Astrocyte (in vitro differentiated cells and primary cell): Measurements from ENCODE around the gene NLRP10. TPM values are rescaled to one million over a fixed set of nuclear protein-coding genes. Genes with fewer than 3 reads are reported as not detected.

Experiments used
- DNase-seq: peaks from one replicate; pipeline ENCODE4 v3.0.0-alpha.2; 2010; ENCODE audit warnings: low read depth
- FAIRE-seq: peaks from 2 replicates; lab custom pipeline; 2011; peaks lifted over from hg19 to GRCh38; lab: Jason Lieb, UNC
- H2AFZ ChIP-seq: 2 replicates; pipeline ENCODE4 v1.6.0; 2012; ENCODE audit warnings: low read depth, low read length, inconsistent platforms
- H3K27ac ChIP-seq: 2 replicates; pipeline ENCODE4 v1.5.1; 2011; ENCODE audit warnings: low read depth, low read length, inconsistent platforms
- H3K27me3 ChIP-seq: 2 replicates; pipeline ENCODE4 v1.6.0; 2011; ENCODE audit warnings: low read length, inconsistent platforms; ENCODE audit not compliant: insufficient read depth
- H3K36me3 ChIP-seq: 2 replicates; pipeline ENCODE4 v1.5.1; 2011; ENCODE audit warnings: low read length, inconsistent platforms; ENCODE audit not compliant: insufficient read depth
- H3K4me1 ChIP-seq: 2 replicates; pipeline ENCODE4 v1.5.1; 2011; ENCODE audit warnings: low read length, inconsistent platforms; ENCODE audit not compliant: insufficient read depth
- H3K4me2 ChIP-seq: 2 replicates; pipeline ENCODE4 v1.6.0; 2012; ENCODE audit warnings: low read length, inconsistent platforms
- H3K4me3 ChIP-seq: 2 replicates; pipeline ENCODE4 v1.5.1; 2011; ENCODE audit warnings: low read depth, mild to moderate bottlenecking, low read length, inconsistent platforms; ENCODE audit not compliant: insufficient read depth
- H3K79me2 ChIP-seq: 2 replicates; pipeline ENCODE4 v1.6.0; 2012; ENCODE audit warnings: mild to moderate bottlenecking, low read length, inconsistent platforms; ENCODE audit not compliant: insufficient read depth
- H3K9ac ChIP-seq: 2 replicates; pipeline ENCODE4 v1.6.0; 2012; ENCODE audit warnings: mild to moderate bottlenecking, low read length, inconsistent platforms
- H3K9me3 ChIP-seq: 2 replicates; pipeline ENCODE4 v1.5.1; 2012; ENCODE audit warnings: low read depth, mild to moderate bottlenecking, low read length, inconsistent platforms; ENCODE audit not compliant: insufficient read depth
- H4K20me1 ChIP-seq: 2 replicates; pipeline ENCODE4 v1.6.0; 2012; ENCODE audit warnings: low read length, inconsistent platforms; ENCODE audit not compliant: insufficient read depth
- H3K27ac Mint-ChIP-seq: one replicate; pipeline ENCODE4 v1.8.0; 2021; ENCODE audit warnings: mild to moderate bottlenecking, mixed read lengths; ENCODE audit not compliant: unreplicated experiment
- H3K27me3 Mint-ChIP-seq: one replicate; pipeline ENCODE4 v1.8.0; 2021; ENCODE audit warnings: low read depth, mixed read lengths; ENCODE audit not compliant: unreplicated experiment
- H3K36me3 Mint-ChIP-seq: one replicate; pipeline ENCODE4 v1.8.0; 2021; ENCODE audit warnings: low read depth, mixed read lengths; ENCODE audit not compliant: unreplicated experiment
- H3K4me1 Mint-ChIP-seq: one replicate; pipeline ENCODE4 v1.8.0; 2021; ENCODE audit warnings: low read depth, mixed read lengths; ENCODE audit not compliant: unreplicated experiment
- H3K4me3 Mint-ChIP-seq: one replicate; pipeline ENCODE4 v1.8.0; 2021; ENCODE audit warnings: mild to moderate bottlenecking, moderate library complexity, mixed read lengths; ENCODE audit not compliant: unreplicated experiment
- H3K9me3 Mint-ChIP-seq: one replicate; pipeline ENCODE4 v1.8.0; 2021; ENCODE audit warnings: mild to moderate bottlenecking, mixed read lengths; ENCODE audit not compliant: unreplicated experiment
- CTCF ChIP-seq: IDR thresholded peaks from 2 replicates; pipeline ENCODE4 v1.5.1; 2011; ENCODE audit warnings: low read depth, mild to moderate bottlenecking, inconsistent platforms, low read length, moderate library complexity; ENCODE audit not compliant: insufficient read depth
- EZH2 ChIP-seq: IDR thresholded peaks from 2 replicates; pipeline ENCODE4 v1.6.1; 2012; ENCODE audit warnings: mild to moderate bottlenecking, low read length, inconsistent platforms; ENCODE audit not compliant: insufficient read depth
- total RNA-seq: library from RNA; stranded (reverse); gene quantifications from 2 replicates; pipeline ENCODE4 v1.2.1, GENCODE V29; 2021

NLRP10 gene
- total RNA-seq, 1 donor from 2014 or later, result 3.1 TPM

- Histone ChIP-seq H3K27me3 (no peaks in the 10 kb centered on the region), H3K9me3 (no peaks in the 10 kb centered on the region), H2AFZ (no peak overlapping the region), H3K27ac (no peak overlapping the region), H3K4me2 (no peak overlapping the region), H3K9ac (no peak overlapping the region), H4K20me1 (peaks cover 6% of the 10 kb centered on the region), H3K79me2 (no peaks in the 10 kb centered on the region), H3K4me1 (peaks cover 14% of the 10 kb centered on the region), H3K36me3 (no peaks in the 10 kb centered on the region), H3K4me3 (no peak overlapping the region)
- Mint-ChIP-seq H3K4me3 (no peak overlapping the region), H3K4me1 (peaks cover 11% of the 10 kb centered on the region), H3K27ac (no peak overlapping the region), H3K36me3 (no peaks in the 10 kb centered on the region), H3K27me3 (peaks cover 26% of the 10 kb centered on the region), H3K9me3 (no peaks in the 10 kb centered on the region)
- FAIRE-seq (no peak), DNase-seq (no peak)
- TF ChIP-seq CTCF, result no peak
- TF ChIP-seq EZH2, result no peak
Observed at GRCh38 chr11:8008212-8008611, 43.0 kb upstream of the NLRP10 start.

GRCh38 chr11:8006349-8006977 is 41.2 kb upstream of the NLRP10 start:
- Histone ChIP-seq H2AFZ (no peak overlapping the region), H3K27ac (no peak overlapping the region), H3K4me1 (peaks cover 2% of the 10 kb centered on the region), H3K9me3 (no peaks in the 10 kb centered on the region), H3K36me3 (no peaks in the 10 kb centered on the region), H3K4me3 (no peak overlapping the region), H3K4me2 (no peak overlapping the region), H3K9ac (no peak overlapping the region), H4K20me1 (peaks cover under 1% of the 10 kb centered on the region), H3K27me3 (no peaks in the 10 kb centered on the region), H3K79me2 (no peaks in the 10 kb centered on the region)
- Mint-ChIP-seq H3K4me1 (no peaks in the 10 kb centered on the region), H3K9me3 (no peaks in the 10 kb centered on the region), H3K4me3 (no peak overlapping the region), H3K27ac (no peak overlapping the region), H3K27me3 (peaks cover 26% of the 10 kb centered on the region), H3K36me3 (no peaks in the 10 kb centered on the region)
- TF ChIP-seq EZH2 (no peak), CTCF (peak; percentile 98)
- peak; percentile 93 for FAIRE-seq
- peak; percentile 39 for DNase-seq

- Histone ChIP-seq H3K27me3 (no peaks in the 10 kb centered on the region), H3K4me3 (no peak overlapping the region), H3K79me2 (no peaks in the 10 kb centered on the region), H2AFZ (no peak overlapping the region), H3K4me1 (no peaks in the 10 kb centered on the region), H3K9ac (no peak overlapping the region), H4K20me1 (no peaks in the 10 kb centered on the region), H3K27ac (no peak overlapping the region), H3K36me3 (no peaks in the 10 kb centered on the region), H3K9me3 (no peaks in the 10 kb centered on the region), H3K4me2 (no peak overlapping the region)
- H3K27ac Mint-ChIP-seq, result no peak overlapping the region
- H3K36me3 Mint-ChIP-seq, result no peaks in the 10 kb centered on the region
- no peaks in the 10 kb centered on the region for H3K9me3 Mint-ChIP-seq
- no peak for FAIRE-seq
- no peak overlapping the region for H3K4me3 Mint-ChIP-seq
- TF ChIP-seq CTCF (no peak), EZH2 (no peak)
- peaks cover 19% of the 10 kb centered on the region for H3K27me3 Mint-ChIP-seq
- DNase-seq, result no peak
- H3K4me1 Mint-ChIP-seq, result no peaks in the 10 kb centered on the region
Observed at GRCh38 chr11:8005556-8005955, 40.3 kb upstream of the NLRP10 start.
